Left ventricle myocardium inferior (tissue), 1 donor: ENCODE results near the gene WDR17. TPM values are rescaled to one million over a fixed set of nuclear protein-coding genes. Genes with fewer than 3 reads are reported as not detected.

Experiments
- DNase-seq: peaks from one replicate; pipeline ENCODE4 v3.0.0-alpha.2; 2020
- H3K27ac ChIP-seq: fragments of 200-600 bp; replicated peaks from 2 replicates; pipeline ENCODE4 v1.8.0; 2021
- H3K27me3 ChIP-seq: fragments of 200-600 bp; 2 replicates; pipeline ENCODE4 v1.8.0; 2021; ENCODE audit warnings: low read depth
- H3K36me3 ChIP-seq: fragments of 200-600 bp; 2 replicates; pipeline ENCODE4 v1.8.0; 2021
- H3K4me1 ChIP-seq: fragments of 200-600 bp; 2 replicates; pipeline ENCODE4 v1.8.0; 2021
- H3K4me3 ChIP-seq: fragments of 200-600 bp; 2 replicates; pipeline ENCODE4 v1.8.0; 2021; ENCODE audit warnings: mild to moderate bottlenecking, moderate library complexity
- H3K9me3 ChIP-seq: fragments of 200-600 bp; replicated peaks from 2 replicates; pipeline ENCODE4 v1.8.0; 2021
- CTCF ChIP-seq: fragments of 200-600 bp; IDR thresholded peaks from 2 replicates; pipeline ENCODE4 v1.8.0; 2021; ENCODE audit warnings: antibody characterized with exemption, mild to moderate bottlenecking, borderline replicate concordance
- intact Hi-C: fragments of 100-400 bp; cut with micrococcal nuclease; formaldehyde crosslinking; loops from one replicate; pipeline ENCODE4 v1.11.0; 2022
- total RNA-seq: library from RNA; stranded (reverse); fragmentation: NEBNext Ultra II Directional; extraction: Animal tissue kit (Norgen Biotek cat#: 25700); gene quantifications from one replicate; pipeline ENCODE4 v1.2.1, GENCODE V29; 2021
- donor health status: DM: no; HTN: yes; CAD: no; lungs with severe emphysema.

WDR17 gene
- total RNA-seq, 1 donor from 2014 or later, result 0.38 TPM

GRCh38 chr4:176187624-176188023, 122.0 kb downstream of the WDR17 start:
- H3K9me3 ChIP-seq, result no peaks in the 10 kb centered on the region
- no peak overlapping the region for H3K27ac ChIP-seq
- intact Hi-C loops, result no loop called here
- no peak overlapping the region for H3K4me3 ChIP-seq
- DNase-seq, result no peak
- H3K36me3 ChIP-seq, result no peaks in the 10 kb centered on the region
- no peaks in the 10 kb centered on the region for H3K4me1 ChIP-seq
- H3K27me3 ChIP-seq, result no peaks in the 10 kb centered on the region
- TF ChIP-seq CTCF, result no peak

GRCh38 chr4:176188654-176189053, 123.0 kb downstream of the WDR17 start:
- TF ChIP-seq CTCF, result no peak
- no peaks in the 10 kb centered on the region for H3K27me3 ChIP-seq
- intact Hi-C loops, result no loop called here
- H3K27ac ChIP-seq, result no peak overlapping the region
- H3K4me1 ChIP-seq, result no peaks in the 10 kb centered on the region
- no peak for DNase-seq
- H3K36me3 ChIP-seq, result no peaks in the 10 kb centered on the region
- no peak overlapping the region for H3K4me3 ChIP-seq
- no peaks in the 10 kb centered on the region for H3K9me3 ChIP-seq

GRCh38 chr4:176189891-176190795, 124.5 kb downstream of the WDR17 start:
- Histone ChIP-seq H3K4me1 (peaks cover 5% of the 10 kb centered on the region), H3K9me3 (no peaks in the 10 kb centered on the region), H3K4me3 (no peak overlapping the region), H3K27me3 (no peaks in the 10 kb centered on the region), H3K36me3 (no peaks in the 10 kb centered on the region), H3K27ac (no peak overlapping the region)
- no peak for TF ChIP-seq CTCF
- intact Hi-C loops, result no loop called here
- no peak for DNase-seq

- intact Hi-C loops, result no loop called here
- Histone ChIP-seq H3K27me3 (no peaks in the 10 kb centered on the region), H3K4me1 (peaks cover 14% of the 10 kb centered on the region), H3K27ac (no peak overlapping the region), H3K4me3 (no peak overlapping the region), H3K36me3 (no peaks in the 10 kb centered on the region), H3K9me3 (no peaks in the 10 kb centered on the region)
- DNase-seq, result no peak
- TF ChIP-seq CTCF, result no peak
Measured at GRCh38 chr4:176191974-176192373, 126.3 kb downstream of the WDR17 start.

- Histone ChIP-seq H3K27me3 (no peaks in the 10 kb centered on the region), H3K4me3 (no peak overlapping the region), H3K27ac (no peak overlapping the region), H3K4me1 (peaks cover 14% of the 10 kb centered on the region), H3K36me3 (no peaks in the 10 kb centered on the region), H3K9me3 (no peaks in the 10 kb centered on the region)
- intact Hi-C loops, result no loop called here
- no peak for DNase-seq
- TF ChIP-seq CTCF, result no peak
Measured at GRCh38 chr4:176193126-176193525, 127.5 kb downstream of the WDR17 start.
